Stomach smooth muscle (tissue), 2 donors: ENCODE measurements around the gene SPECC1.
A peak's percentile ranks its signal among the peaks of the same experiment; 100 is the strongest.

ENCODE experiments used
- H3K27ac ChIP-seq: one replicate; pipeline ENCODE4 v1.7.0; 2013; ENCODE audit warnings: mild to moderate bottlenecking, low read length, inconsistent platforms
- H3K27me3 ChIP-seq, 2 donors: one replicate each; pipeline ENCODE4 v1.7.0; 2013; ENCODE audit warnings: low read length in 2 of 2; ENCODE audit not compliant: insufficient read depth in 2 of 2, control insufficient read depth in 1 of 2
- H3K36me3 ChIP-seq, 2 donors: one replicate each; pipeline ENCODE4 v1.7.0; 2013; ENCODE audit warnings: low read length in 2 of 2; ENCODE audit not compliant: control insufficient read depth in 2 of 2, insufficient read depth in 2 of 2
- H3K4me1 ChIP-seq: one replicate; pipeline ENCODE4 v1.7.0; 2013; ENCODE audit warnings: low read length; ENCODE audit not compliant: control insufficient read depth, insufficient read depth
- H3K4me3 ChIP-seq, 2 donors: one replicate each; pipeline ENCODE4 v1.7.0; 2013; ENCODE audit warnings: low read length in 2 of 2
- H3K9ac ChIP-seq, 2 donors: one replicate each; pipeline ENCODE4 v1.7.0; 2013; ENCODE audit warnings: low read length in 2 of 2, mild to moderate bottlenecking in 1 of 2
- H3K9me3 ChIP-seq, 2 donors: one replicate each; pipeline ENCODE4 v1.7.0; 2013; ENCODE audit warnings: low read length in 2 of 2; ENCODE audit not compliant: control insufficient read depth in 2 of 2
- donor health status: healthy.
- donor health status: Pancreatic carcinoma.

SPECC1 gene

GRCh38 chr17:20293501-20293900 lies 284.3 kb downstream of the SPECC1 start:
- Histone ChIP-seq H3K27ac (no peak overlapping the region), H3K4me1 (no peaks in the 10 kb centered on the region), H3K27me3 (no peaks in the 10 kb centered on the region), H3K4me3 (no peak overlapping the region), H3K9ac (no peak overlapping the region), H3K36me3 (no peaks in the 10 kb centered on the region), H3K9me3 (no peaks in the 10 kb centered on the region)

GRCh38 chr17:20294120-20294519 lies 285.0 kb downstream of the SPECC1 start:
- no peak overlapping the region for H3K4me3 ChIP-seq
- H3K9ac ChIP-seq = no peak overlapping the region
- no peaks in the 10 kb centered on the region for H3K9me3 ChIP-seq
- no peaks in the 10 kb centered on the region for H3K27me3 ChIP-seq
- H3K27ac ChIP-seq = no peak overlapping the region
- H3K4me1 ChIP-seq = no peaks in the 10 kb centered on the region
- H3K36me3 ChIP-seq = no peaks in the 10 kb centered on the region

GRCh38 chr17:20299013-20299412 lies 289.9 kb downstream of the SPECC1 start:
- peaks cover 16% of the 10 kb centered on the region for H3K4me1 ChIP-seq
- H3K27ac ChIP-seq = no peak overlapping the region
- H3K9ac ChIP-seq = no peak overlapping the region
- no peak overlapping the region for H3K4me3 ChIP-seq
- H3K27me3 ChIP-seq = no peaks in the 10 kb centered on the region
- H3K9me3 ChIP-seq = no peaks in the 10 kb centered on the region
- H3K36me3 ChIP-seq = no peaks in the 10 kb centered on the region

- Histone ChIP-seq H3K9ac (peak overlapping the region in 1 of 2 donors; percentile 51), H3K27ac (peak overlapping the region; percentile 66), H3K9me3 (no peaks in the 10 kb centered on the region), H3K27me3 (no peaks in the 10 kb centered on the region), H3K36me3 (no peaks in the 10 kb centered on the region), H3K4me3 (no peak overlapping the region), H3K4me1 (peaks cover 16% of the 10 kb centered on the region)
These were observed 291.3 kb downstream of the SPECC1 start for GRCh38 chr17:20300436-20300934.

- Histone ChIP-seq H3K27ac (no peak overlapping the region), H3K4me1 (peaks cover 16% of the 10 kb centered on the region), H3K4me3 (no peak overlapping the region), H3K9me3 (peaks cover 0 to 9% of the 10 kb centered on the region in 2 donors), H3K36me3 (no peaks in the 10 kb centered on the region), H3K27me3 (no peaks in the 10 kb centered on the region), H3K9ac (no peak overlapping the region)
These were observed 293.2 kb downstream of the SPECC1 start for GRCh38 chr17:20302246-20302917.

GRCh38 chr17:20304961-20305360 lies 295.8 kb downstream of the SPECC1 start:
- peaks cover 14% of the 10 kb centered on the region for H3K4me1 ChIP-seq
- no peak overlapping the region for H3K9ac ChIP-seq
- no peaks in the 10 kb centered on the region for H3K27me3 ChIP-seq
- H3K27ac ChIP-seq = no peak overlapping the region
- H3K4me3 ChIP-seq = no peak overlapping the region
- no peaks in the 10 kb centered on the region for H3K36me3 ChIP-seq
- H3K9me3 ChIP-seq = peaks cover 0 to 12% of the 10 kb centered on the region in 2 donors

GRCh38 chr17:20306924-20307323 lies 297.8 kb downstream of the SPECC1 start:
- Histone ChIP-seq H3K9ac (no peak overlapping the region), H3K4me1 (no peaks in the 10 kb centered on the region), H3K27ac (no peak overlapping the region), H3K9me3 (peaks cover 0 to 12% of the 10 kb centered on the region in 2 donors), H3K36me3 (no peaks in the 10 kb centered on the region), H3K4me3 (no peak overlapping the region), H3K27me3 (no peaks in the 10 kb centered on the region)

- no peak overlapping the region for H3K27ac ChIP-seq
- peaks cover 0 to 12% of the 10 kb centered on the region in 2 donors for H3K9me3 ChIP-seq
- no peak overlapping the region for H3K4me3 ChIP-seq
- H3K4me1 ChIP-seq = no peaks in the 10 kb centered on the region
- H3K9ac ChIP-seq = no peak overlapping the region
- no peaks in the 10 kb centered on the region for H3K36me3 ChIP-seq
- no peaks in the 10 kb centered on the region for H3K27me3 ChIP-seq
These were observed 298.3 kb downstream of the SPECC1 start for GRCh38 chr17:20307326-20307910.

- no peaks in the 10 kb centered on the region for H3K36me3 ChIP-seq
- peaks cover 0 to 12% of the 10 kb centered on the region in 2 donors for H3K9me3 ChIP-seq
- H3K27ac ChIP-seq = no peak overlapping the region
- no peak overlapping the region for H3K4me3 ChIP-seq
- H3K9ac ChIP-seq = no peak overlapping the region
- H3K4me1 ChIP-seq = no peaks in the 10 kb centered on the region
- no peaks in the 10 kb centered on the region for H3K27me3 ChIP-seq
These were observed 301.3 kb downstream of the SPECC1 start for GRCh38 chr17:20310481-20310880.

- H3K9ac ChIP-seq = no peak overlapping the region
- no peaks in the 10 kb centered on the region for H3K27me3 ChIP-seq
- no peaks in the 10 kb centered on the region for H3K36me3 ChIP-seq
- H3K4me1 ChIP-seq = no peaks in the 10 kb centered on the region
- no peak overlapping the region for H3K4me3 ChIP-seq
- H3K27ac ChIP-seq = no peak overlapping the region
- H3K9me3 ChIP-seq = no peaks in the 10 kb centered on the region
These were observed 304.1 kb downstream of the SPECC1 start for GRCh38 chr17:20313306-20313705.

GRCh38 chr17:20313891-20314290 lies 304.7 kb downstream of the SPECC1 start:
- Histone ChIP-seq H3K4me3 (no peak overlapping the region), H3K9me3 (no peaks in the 10 kb centered on the region), H3K4me1 (no peaks in the 10 kb centered on the region), H3K27ac (no peak overlapping the region), H3K9ac (no peak overlapping the region), H3K36me3 (no peaks in the 10 kb centered on the region), H3K27me3 (no peaks in the 10 kb centered on the region)
